ENCODE data around the gene NIPSNAP2.

- TF ChIP-seq TARDBP (IDR thresholded peaks at IDR 0.05; ENCODE audit: borderline replicate concordance), result no peak
- no peak for TF ChIP-seq CTCF (IDR thresholded peaks at IDR 0.05 in 2 of 3, conservative IDR thresholded peaks at IDR 0.05 in 1 of 3; ENCODE audit: control insufficient read depth in 2 of 3, extremely low read depth in 1 of 3, insufficient read depth in 1 of 3, low read depth in 3 of 3, low read length in 3 of 3)
- TF ChIP-seq EP300 (IDR thresholded peaks at IDR 0.05; ENCODE audit: borderline replicate concordance in 1 of 2, control insufficient read depth in 1 of 2, low read depth in 2 of 2, low read length in 2 of 2), result no peak
- TF ChIP-seq PKNOX1 (IDR thresholded peaks at IDR 0.05), result no peak
- TF ChIP-seq RFX5 (IDR thresholded peaks at IDR 0.05; ENCODE audit: low read depth, low read length), result no peak
- no peak for TF ChIP-seq NFYB (IDR thresholded peaks at IDR 0.05; ENCODE audit: insufficient read depth, low read depth, low read length)
- no peak for TF ChIP-seq EZH2 (IDR thresholded peaks at IDR 0.05; ENCODE audit: borderline replicate concordance, control insufficient read depth, low read depth, low read length)
- TF ChIP-seq MAX (IDR thresholded peaks at IDR 0.05; ENCODE audit: low read depth, low read length), result no peak
- no peak for TF ChIP-seq ETV6 (conservative IDR thresholded peaks at IDR 0.05 in 1 of 2, IDR thresholded peaks at IDR 0.05 in 1 of 2; ENCODE audit: borderline replicate concordance in 1 of 2, low read depth in 1 of 2)
- no peak for TF ChIP-seq USF2 (IDR thresholded peaks at IDR 0.05; ENCODE audit: borderline replicate concordance, low read depth, low read length)
- no peak for TF ChIP-seq RCOR1 (conservative IDR thresholded peaks at IDR 0.05; ENCODE audit: low read depth, low read length)
- TF ChIP-seq ATF2 (IDR thresholded peaks at IDR 0.05; ENCODE audit: low read length), result no peak
- TF ChIP-seq LARP7 (IDR thresholded peaks at IDR 0.05), result no peak
- no peak for TF ChIP-seq POLR2A (IDR thresholded peaks at IDR 0.05; ENCODE audit: low read depth, low read length)
Measured at GRCh38 chr7:56048245-56048644, 83.9 kb downstream of the NIPSNAP2 start.
